Measurements from ENCODE around the gene RASEF.

DNA sequence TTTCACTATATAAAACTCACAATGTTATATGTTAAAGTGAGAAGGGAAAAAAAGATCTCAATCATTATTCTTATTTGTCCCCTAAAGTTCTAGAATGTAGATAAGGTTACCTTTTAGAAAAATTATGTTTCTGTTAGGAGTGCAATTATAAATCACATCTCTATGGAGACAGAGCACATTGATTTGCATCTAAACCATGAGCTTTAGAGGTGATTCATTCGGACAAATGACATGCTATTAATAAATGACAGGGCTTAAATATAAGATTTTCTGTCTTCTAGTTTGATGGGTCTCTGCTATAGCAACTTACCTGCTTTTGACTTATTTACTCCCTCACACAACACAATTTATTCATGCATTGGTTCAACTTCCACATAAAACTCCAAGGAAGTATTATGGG, 39.8 kb downstream of the RASEF start:
- TF ChIP-seq, protein P1, sequence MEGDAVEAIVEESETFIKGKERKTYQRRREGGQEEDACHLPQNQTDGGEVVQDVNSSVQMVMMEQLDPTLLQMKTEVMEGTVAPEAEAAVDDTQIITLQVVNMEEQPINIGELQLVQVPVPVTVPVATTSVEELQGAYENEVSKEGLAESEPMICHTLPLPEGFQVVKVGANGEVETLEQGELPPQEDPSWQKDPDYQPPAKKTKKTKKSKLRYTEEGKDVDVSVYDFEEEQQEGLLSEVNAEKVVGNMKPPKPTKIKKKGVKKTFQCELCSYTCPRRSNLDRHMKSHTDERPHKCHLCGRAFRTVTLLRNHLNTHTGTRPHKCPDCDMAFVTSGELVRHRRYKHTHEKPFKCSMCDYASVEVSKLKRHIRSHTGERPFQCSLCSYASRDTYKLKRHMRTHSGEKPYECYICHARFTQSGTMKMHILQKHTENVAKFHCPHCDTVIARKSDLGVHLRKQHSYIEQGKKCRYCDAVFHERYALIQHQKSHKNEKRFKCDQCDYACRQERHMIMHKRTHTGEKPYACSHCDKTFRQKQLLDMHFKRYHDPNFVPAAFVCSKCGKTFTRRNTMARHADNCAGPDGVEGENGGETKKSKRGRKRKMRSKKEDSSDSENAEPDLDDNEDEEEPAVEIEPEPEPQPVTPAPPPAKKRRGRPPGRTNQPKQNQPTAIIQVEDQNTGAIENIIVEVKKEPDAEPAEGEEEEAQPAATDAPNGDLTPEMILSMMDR (IDR thresholded peaks at IDR 0.05): no peak
- TF ChIP-seq POLR2A (IDR thresholded peaks at IDR 0.05): no peak

All from testis (tissue), 2 donors.